GM18861 (cell line): ENCODE measurements around the gene BMPR1A.
"Not testable (repeated sequence)": the region's sequence is repeated elsewhere in the genome, so short reads cannot be mapped to it uniquely, and the experiment has no call there.

Experiments used
- ATAC-seq: cut with Tn5 transposase; IDR thresholded peaks from one replicate; pipeline ENCODE4 v1.9.1; 2021; ENCODE audit not compliant: unreplicated experiment

BMPR1A gene

DNA sequence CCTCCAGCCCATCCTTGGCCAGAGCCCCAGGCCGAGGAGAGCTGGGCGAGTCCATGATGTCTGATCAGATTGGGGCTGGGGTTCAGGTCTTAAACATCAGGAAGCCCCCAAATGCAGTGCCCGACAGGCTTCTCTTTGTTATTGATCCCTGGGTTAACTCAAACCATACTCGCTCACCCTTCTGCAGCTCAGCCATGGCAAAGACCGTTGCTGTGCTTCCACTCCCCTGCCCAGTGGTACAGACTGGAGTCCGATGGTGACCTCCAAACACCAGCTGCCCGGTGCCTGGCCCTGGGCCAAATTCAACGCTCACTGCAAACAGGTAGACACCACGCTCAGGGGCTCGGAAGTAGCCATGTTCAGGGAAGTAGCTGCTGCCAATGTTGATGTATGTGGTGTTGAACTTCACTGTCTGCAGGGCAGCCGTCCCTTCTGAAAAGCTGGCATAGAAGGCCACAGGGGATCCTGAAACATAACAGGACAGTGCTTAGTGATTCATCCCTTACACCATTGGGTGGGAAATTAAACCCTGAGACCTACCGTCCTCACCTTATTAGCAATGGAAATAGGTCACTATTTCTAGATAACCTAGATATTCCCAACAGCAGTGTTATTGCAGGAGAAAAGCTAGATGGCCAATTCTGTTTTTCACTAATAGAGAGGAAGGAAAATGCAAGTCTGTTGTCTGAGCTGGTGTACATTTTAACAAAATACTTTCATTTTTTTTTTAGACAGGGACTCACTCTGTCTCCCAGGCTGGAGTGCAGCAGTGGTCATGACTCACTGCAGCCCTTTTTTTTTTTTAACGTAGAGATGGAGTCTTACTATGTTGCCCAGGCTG, 180.5 kb downstream of the BMPR1A start:
- no peak for ATAC-seq

DNA sequence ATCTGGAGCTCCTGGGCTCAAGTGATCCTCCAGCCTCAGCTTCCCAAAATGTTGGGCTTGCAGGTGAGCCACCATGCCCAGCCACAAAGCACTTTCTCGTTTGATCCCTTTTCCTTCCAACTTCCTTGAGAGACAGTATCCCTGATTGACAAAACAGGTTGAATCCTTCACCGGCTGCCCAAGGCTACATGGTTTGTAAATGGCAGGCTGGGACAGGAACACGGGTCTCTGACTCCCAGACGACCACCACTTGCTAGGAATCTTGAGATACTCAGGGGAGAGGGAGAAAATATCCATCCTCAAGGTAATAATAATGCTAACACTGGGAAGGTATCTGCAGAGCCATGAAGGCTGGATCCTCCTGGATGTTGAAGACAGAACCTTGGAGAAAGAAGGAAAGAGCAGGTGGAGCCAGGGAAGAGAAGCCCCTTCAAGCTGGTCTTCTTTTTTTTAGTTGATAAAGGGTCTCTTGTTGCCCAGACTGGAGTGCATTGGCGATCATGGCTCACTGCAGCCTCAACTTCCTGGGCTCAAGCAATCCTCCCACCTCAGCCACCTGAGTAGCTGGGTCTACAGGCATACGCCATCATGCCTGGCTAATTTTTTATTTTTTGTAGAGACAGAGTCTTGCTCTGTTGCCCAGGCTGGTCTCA, 181.2 kb downstream of the BMPR1A start:
- ATAC-seq, result no peak

DNA sequence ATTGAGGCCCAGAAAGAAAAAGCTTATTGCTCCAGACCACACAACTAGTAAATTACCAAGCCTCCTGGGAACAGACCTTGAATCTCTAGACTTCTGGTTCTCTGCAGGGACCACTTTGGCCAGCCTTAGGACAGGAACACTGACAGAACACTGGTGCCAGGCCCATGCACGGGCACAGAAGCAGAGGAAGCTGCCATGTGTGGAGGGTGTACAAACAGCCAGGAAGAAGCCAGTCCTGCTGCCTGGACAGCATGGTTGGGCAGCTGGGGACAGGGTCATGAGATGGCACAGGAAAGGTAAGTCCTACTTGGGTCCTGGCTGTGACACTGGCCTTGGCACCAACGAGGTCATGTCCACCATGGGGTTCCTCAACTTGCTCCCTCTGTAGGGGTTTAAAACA, 181.8 kb downstream of the BMPR1A start:
- no peak for ATAC-seq

DNA sequence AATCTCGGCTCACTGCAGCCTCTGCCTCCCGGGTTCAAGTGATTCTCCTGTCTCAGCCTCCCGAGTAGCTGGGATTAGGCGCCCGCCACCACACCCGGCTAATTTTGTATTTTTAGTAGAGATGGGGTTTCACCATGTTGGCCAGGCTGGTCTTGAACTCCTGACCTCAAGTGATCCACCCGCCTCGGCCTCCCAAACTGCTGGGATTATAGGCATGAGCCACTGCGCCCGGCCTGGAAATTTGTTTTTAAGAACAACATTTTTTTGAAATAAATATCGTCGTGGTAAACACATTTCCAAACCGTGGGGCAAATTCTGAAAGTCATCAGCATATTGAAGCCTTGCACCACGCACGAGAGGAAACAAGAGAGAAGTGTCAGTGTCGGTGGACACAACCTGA, 183.7 kb downstream of the BMPR1A start:
- not testable (repeated sequence) for ATAC-seq

DNA sequence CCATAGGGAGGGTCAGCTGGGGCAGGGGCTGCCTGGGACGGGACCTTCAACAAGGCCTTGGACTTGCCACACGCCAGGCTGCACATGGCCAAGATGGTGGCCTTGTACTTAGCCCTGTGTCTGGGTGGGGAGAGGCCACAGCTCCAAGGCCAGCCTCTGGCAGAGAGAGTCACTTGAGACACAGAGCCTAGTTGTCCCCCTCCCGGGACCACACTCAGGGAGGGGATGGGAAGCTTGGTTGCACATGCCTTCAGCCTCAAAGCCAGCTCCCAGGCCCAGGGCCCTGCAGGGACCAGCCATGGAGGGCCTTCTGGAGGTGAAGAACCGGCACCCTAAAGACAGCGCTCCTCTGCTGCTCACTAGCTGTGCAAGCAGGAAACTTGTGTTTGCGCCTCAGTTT, 184.3 kb downstream of the BMPR1A start:
- no peak for ATAC-seq

DNA sequence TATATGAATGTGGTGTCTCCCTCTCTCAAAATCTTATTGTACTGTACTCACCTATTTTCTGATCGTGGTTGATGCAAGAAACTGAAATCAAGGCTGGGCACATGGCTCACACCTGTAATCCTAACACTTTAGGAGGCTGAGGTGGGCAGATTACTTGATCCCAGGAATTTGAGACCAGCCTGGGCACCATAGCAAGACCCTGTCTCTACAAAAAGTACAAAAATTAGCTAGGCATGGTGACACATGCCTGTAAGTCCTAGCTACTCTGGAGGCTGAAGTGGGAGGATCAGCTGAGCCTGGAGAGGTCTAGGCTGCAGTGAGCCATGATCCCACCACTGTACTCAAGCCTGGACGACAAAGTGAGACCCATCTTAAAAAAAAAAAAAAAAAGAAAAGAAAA, 185.0 kb downstream of the BMPR1A start:
- ATAC-seq, result no peak

DNA sequence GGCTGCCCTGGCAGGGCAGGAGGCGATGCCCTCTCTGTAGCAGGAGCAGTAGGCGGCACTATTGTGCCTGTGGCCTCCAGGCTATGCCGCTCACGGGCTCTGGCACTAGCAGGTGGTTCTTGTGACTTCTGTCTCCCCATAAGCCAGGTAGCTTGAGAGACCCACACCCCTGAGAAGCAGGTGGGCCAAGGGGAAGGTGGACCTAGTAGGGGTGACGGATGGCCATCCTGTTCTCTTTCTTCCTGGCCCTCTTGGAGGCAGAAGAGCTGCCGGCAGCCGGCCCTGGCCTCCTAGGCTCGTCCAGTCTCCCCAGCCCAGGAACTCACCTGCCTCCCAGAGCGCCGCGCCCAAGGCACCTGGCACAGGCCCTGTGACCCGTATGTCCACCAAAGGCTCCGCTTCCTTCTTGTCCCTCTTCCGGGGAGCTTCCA, 185.6 kb downstream of the BMPR1A start:
- ATAC-seq, result no peak

DNA sequence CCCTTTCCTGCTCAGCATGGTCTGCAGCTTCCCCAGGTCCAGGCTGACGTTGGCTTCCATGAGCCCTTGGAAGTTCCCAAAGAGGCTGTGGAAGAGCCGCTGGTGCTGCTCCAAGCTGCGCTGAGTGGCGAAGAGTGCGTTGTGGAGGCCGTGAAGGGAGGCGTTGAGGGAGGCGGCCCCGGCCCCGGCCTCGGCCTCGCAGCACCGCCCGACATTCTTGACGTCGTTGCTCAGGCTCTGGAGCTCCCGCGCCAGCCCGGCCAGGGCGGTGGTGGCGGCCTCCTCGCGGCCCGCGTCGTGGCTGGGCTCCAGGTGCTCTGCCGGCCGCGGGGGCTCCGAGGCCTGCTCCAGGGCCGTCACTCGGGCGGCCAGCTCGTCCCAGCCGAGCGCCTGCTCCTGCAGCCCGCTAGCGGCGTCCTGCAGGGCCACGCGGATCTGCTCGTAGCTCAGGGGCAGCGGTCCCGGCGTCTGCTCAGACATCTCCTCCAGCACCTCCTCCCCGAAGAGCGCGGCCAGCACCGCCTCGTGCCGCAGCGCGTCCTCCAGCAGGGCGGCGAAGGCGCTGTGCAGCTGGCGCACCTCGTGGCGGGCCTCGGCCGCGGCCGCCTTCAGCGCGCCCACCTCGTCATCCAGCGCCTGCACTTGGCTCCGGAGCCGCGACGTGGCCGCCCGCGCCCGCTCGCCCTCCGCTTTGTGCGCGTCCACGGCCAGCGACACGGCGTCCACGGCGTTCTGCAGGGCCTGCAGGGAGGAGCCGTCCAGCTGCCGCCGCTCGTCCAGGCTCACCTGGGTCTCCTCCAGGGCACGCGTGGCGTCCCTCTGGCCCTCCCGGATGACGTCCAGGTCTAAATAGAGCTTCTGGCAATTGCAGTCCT, 186.3 kb downstream of the BMPR1A start:
- no peak for ATAC-seq

DNA sequence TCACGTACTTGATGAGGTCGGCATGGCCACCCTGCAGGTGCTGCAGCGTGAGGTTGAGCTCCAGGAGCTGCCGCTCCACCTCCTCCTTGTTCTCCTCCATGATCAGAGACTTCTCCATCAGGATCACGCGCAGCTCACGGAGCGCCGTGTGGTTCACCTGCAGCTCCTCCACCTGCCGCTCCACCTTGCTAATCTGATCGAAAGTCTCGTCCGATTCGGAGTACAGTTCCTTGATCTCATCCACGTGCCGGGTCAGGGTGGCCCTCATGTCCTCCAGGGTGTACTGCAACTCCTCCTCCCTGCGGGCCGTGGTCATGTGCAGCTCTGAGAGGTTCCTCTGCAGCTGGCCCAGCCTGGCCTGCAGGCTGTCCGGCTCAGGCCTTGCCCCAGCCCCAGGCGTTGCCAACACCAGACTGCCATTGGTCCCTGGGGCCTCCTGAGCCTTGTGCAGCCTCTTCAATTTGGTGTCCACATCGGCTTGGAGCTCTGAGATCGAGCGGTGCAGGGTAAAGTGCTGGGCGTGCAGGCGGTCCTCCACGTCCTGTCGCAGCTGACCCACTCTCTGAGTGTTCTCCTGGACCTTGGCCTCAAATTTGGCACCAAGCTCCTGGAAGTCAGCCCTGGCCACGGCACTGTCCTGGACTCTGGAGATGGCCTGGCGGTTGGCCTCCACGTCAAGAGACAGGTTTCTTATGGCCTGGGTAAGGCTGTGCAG, 187.1 kb downstream of the BMPR1A start:
- ATAC-seq, result no peak

DNA sequence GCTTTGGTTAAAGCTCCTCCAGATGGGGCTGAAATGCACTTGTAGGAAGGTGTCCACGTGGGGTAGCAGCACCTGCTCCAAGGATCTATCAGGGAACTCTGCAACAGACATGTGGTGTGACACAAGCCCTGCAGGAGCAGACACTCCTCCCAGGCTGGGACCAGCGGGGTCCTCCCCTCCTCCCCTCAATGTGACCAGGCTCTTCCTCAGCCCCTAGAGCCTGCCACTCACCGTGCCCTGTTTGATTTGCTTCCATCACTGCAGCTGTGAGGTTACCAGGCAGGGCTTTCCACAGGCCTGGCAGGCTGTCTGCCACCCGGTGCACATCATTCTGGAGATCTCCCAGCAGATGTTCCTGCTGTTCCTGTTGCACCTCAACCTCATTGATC, 187.6 kb downstream of the BMPR1A start:
- no peak for ATAC-seq

DNA sequence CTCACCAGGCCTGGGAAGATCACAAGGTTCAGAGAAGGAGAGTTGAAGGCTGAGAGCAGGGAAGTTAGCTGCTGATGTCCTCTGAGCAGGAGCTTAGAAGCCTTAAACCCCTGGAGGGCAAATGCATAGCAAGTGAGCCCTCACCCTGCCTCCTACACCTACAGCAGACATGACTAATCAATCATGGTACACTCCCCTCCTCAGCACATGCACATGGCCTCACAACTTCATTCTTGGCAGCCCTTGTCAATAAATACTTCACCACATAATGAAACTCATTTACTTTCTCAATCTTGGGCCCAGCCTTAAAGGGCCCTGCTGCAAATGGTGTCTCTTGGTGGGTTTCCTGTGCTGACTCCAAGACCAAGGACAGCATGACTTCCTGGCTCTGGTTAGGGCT, 188.1 kb downstream of the BMPR1A start:
- no peak for ATAC-seq

DNA sequence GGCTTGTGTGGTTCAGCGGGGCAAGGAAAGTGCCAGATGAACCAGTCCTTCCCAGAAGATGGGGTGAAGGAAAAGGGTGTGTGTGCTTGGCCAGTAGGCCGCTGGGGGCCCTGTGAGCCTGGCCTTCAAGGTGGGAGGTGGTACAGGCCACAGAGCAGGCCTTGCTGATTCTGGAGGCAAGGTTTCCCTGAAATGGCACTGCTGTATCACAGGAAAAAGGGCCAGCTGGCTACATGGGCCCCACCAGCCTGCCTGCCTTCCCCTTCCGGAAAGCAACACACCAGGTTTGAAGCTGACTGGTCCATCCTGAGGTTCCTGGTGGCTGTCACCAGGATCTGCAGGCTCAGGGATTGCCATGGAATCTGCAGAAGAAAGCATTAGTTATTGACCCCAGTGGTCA, 188.5 kb downstream of the BMPR1A start:
- ATAC-seq, result no peak

DNA sequence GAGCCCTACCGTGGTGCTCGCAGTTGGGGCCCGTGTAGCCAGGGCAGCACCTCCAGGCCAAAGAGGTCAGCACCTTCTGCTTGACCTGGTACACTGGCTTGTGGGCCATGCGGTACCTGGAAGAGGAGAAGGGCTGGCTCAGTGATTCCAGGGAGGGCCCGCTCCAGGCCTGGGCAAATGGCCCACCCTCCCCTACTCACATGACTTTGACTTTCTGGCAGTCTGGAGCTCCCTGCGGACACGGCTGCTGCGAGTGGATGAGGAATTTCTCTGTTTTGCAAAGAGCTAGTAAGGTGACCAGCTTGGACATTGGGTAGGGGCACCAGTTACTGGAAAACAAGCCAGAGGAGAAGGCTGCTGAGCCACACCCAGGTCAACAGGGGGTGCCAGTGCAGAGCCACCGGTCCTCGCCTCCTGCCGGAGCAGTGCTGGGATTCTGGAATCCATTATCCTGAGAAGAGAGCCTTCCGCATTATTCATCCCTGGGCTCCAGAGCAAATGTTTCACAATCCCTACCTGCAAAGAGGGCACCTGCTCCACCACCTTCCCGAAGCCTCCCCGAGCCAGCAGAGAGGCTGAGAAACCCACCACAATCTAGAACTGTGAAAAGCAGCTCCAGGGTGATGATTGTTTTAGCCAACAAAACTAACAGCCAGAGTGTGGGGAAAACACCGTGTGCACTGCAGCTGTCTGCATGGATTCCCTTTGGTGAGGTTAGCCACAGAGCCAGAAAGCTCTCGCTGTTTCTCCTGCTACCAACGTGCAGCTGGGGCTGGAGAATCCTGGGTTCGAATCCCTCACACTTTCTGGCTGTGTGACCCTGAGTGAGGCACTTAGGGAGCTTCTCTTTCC, 189.2 kb downstream of the BMPR1A start:
- no peak for ATAC-seq

DNA sequence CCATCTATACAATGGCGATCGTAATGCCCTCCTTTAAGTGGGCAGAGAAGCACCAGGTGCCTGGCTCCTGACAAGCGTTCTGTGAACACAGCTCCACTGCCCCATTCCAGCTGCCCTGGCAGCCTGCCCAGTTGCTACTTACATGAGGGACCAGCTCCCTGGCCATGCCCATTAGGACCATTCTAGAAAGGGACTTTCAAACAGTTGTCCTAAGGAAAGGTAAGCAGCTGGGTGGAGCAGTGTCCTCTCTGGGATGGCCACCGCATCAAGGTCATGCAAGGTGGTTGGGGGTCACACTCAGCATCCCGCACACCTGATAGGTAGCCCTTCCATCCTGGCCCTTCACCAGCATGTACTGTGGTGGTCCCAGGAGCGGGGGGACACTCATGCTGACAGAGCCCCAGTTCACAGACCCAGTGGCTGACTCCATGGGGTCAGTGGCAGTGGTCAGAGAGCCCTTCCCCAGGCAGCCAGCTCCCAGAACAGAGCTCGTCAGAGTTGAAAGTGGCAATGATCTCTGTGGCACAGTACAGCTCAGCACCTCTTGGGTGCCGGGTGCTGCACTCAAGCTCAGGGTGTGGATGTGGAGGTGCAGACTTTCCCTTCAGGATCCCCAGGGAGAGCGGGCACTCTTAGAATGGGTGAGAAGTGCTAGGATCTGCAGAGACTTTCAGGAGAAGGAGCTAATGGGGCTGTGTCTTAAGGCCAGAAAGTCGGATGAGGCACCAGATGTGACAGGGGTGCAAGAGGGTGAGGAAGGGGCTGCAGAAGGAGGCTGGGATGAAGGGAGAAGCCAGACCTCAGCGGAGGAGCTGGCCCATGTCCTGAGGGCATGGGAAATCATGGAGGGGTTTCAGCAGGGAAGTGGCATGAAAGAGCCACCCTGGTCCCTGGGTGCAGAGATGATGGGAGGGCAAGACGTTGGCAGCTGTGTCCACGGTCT, 190.1 kb downstream of the BMPR1A start:
- no peak for ATAC-seq

DNA sequence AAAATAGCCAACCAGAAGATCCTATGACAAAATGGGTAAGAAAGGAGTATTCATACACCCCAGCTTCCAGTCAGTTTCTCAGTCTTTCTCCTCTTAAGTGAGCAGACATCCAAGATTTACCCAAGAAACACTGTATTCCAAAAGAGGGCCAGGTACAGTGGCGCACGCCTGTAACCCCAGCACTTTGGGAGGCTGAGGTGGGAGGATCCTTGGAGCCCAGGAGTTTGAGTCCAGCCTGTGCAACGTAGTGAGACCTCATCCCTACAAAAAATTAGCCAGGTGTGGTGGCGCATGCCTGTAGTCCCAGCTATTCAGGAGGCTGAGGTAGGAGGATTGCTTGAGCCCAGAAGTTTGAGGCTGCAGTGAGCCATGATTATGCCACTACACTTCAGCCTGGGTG, 191.4 kb downstream of the BMPR1A start:
- not testable (repeated sequence) for ATAC-seq

DNA sequence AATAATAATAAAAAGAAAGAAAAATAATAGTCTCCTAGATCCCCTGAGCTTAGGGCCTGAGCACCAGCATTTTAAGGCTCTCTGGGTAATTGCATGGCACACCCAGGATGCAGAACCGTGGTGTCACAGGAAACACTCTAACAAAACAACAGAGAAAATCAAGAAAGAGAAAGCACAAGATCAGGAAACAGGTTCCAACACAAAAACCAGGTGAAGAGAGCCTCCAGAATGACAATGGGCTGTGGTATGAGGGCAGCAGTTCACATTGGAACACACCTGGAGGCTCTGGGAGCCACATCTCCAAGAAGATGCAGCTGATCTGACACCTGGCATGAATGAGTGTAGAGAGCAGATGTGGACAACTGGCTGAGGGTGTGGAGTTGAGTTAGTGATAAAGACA, 193.9 kb downstream of the BMPR1A start:
- no peak for ATAC-seq

DNA sequence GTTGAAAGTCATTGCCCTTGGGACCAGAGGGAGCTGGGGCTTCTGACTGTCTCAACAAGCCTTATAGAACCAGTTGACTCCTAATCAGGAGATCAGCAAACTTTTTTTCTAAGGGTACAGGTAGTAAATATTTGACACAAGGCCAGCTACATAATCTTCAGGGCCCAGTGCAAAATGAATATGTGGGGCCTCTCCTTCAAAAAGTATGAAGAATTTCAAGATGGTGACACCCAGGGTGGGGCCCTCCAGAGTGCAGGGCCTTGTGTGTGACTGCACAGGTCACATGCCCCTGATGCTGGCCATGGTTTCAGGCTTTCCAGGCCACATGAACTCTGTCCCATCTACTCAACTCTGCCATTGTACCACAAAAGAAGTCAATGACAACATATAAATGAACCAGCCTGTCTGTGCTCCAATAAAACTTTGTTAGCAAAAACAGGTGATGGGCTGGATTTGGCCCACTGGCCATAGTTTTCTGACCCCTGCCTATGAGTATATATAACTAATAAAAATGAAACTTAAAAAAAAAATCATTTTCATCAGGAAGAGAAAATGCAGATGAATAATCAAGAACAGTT, 194.9 kb downstream of the BMPR1A start:
- ATAC-seq, result no peak

DNA sequence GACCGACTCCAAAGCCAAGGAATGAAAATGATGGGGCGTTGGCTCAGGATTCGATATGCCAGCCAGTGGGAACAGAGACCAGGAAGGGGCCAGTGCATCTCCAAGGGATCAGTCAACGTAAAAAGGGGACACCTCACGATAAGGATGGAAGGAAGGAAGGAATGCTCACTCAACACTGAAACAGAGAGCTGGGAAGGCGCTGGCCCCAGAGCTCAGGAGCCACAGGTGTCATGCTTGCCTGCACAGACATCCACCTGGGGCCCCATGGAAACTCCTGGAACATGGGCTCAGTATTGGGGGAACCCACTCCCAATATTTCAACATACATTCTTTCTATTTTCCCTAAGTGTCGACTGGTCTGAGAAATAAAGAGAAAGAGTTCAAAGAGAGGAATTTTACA, 195.7 kb downstream of the BMPR1A start:
- ATAC-seq, result no peak

DNA sequence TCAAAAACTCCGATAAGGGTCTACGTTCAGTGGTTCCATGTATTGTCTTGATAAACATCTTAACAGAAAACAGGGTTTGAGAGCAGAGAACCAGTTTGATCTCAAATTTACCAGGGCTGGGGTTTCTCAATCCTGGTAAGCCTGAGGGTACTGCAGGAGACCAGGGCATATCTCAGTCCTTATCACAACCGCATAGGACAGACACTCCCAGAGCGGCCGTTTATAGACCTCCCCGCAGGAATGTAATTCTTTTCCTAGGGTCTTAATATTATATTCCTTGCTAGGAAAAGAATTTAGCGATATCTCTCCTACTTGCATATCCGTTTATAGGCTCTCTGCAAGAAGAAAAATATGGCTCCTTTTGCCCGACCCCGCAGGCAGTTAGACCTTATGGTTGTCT, 196.3 kb downstream of the BMPR1A start:
- ATAC-seq, result not testable (repeated sequence)
